Measurements from ENCODE around the gene PRKG1.

DNA sequence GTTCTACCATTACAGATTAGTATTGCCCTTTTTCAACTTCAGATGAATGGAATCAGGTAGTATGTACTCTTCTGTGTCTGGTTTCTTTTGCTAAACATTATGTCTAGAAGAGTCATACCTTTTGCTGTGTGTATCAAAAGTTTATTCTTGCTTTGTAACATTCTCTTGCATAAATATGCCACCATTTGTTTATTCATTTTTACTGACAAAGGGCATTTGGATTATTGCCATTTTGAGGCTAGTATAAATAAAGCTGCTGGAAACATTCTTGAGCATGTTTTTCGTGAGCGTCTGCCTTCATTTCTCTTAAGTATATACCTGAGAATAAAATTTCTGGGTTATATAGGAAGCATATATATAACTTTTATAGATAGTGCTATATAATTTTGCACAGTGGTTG is 746.8 kb downstream of the PRKG1 start:
- TF ChIP-seq POLR2A (IDR thresholded peaks at IDR 0.05): no peak
- TF ChIP-seq CTCF (IDR thresholded peaks at IDR 0.05): no peak
